C4-2B (cell line): ENCODE data around the gene KIR2DL4.
"Not testable (repeated sequence)": the region's sequence is repeated elsewhere in the genome, so short reads cannot be mapped to it uniquely, and the experiment has no call there.

Source experiments
- H3K27ac ChIP-seq: fragments of 450-650 bp; 2 replicates; pipeline ENCODE4 v1.5.1; 2017
- ZFX ChIP-seq: fragments of 450-650 bp; IDR thresholded peaks from 2 replicates; pipeline ENCODE4 v1.6.1; 2017
- TF ChIP-seq, protein P1 (sequence below): fragments of 450-650 bp; conservative IDR thresholded peaks from 2 replicates; pipeline ENCODE4 v1.5.1; 2017; ENCODE audit warnings: mild to moderate bottlenecking

The KIR2DL4 gene

DNA sequence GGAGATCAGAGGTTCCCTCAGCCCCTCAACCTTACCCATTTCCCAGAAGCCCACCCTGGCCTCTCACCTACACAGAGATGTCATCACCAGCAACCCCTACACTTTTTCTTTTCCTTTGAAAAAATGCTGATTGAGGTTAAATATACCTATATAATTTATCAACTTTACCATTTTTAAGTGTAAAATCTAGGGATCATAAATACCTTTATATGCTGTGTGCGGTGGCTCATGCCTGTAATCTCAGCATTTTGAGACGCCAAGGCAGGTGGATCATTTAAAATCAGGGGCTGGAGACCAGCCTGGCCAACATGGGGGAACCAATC, 3.1 kb downstream of the KIR2DL4 start:
- no peak overlapping the region for H3K27ac ChIP-seq
- TF ChIP-seq ZFX: no peak
- TF ChIP-seq, protein P1, sequence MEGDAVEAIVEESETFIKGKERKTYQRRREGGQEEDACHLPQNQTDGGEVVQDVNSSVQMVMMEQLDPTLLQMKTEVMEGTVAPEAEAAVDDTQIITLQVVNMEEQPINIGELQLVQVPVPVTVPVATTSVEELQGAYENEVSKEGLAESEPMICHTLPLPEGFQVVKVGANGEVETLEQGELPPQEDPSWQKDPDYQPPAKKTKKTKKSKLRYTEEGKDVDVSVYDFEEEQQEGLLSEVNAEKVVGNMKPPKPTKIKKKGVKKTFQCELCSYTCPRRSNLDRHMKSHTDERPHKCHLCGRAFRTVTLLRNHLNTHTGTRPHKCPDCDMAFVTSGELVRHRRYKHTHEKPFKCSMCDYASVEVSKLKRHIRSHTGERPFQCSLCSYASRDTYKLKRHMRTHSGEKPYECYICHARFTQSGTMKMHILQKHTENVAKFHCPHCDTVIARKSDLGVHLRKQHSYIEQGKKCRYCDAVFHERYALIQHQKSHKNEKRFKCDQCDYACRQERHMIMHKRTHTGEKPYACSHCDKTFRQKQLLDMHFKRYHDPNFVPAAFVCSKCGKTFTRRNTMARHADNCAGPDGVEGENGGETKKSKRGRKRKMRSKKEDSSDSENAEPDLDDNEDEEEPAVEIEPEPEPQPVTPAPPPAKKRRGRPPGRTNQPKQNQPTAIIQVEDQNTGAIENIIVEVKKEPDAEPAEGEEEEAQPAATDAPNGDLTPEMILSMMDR: no peak

DNA sequence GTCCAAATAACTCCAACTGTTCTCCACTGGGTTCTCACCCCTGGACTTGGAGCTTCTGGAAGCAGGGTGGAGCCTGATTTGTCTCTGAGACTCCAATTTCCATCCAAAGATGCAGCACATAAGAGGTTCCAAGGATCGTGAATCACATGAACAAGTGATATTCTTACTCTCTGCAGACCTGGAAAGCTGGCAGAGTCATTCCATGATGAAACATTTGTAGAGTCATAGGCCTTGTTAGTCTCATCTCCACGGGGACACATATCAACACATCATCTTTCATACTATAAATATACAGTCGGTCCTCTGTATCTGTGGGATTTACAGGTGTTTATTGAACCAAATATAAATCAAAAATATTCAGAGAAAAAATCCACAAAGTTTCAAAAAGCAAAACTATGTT, 11.2 kb downstream of the KIR2DL4 start:
- not testable (repeated sequence) for H3K27ac ChIP-seq

DNA sequence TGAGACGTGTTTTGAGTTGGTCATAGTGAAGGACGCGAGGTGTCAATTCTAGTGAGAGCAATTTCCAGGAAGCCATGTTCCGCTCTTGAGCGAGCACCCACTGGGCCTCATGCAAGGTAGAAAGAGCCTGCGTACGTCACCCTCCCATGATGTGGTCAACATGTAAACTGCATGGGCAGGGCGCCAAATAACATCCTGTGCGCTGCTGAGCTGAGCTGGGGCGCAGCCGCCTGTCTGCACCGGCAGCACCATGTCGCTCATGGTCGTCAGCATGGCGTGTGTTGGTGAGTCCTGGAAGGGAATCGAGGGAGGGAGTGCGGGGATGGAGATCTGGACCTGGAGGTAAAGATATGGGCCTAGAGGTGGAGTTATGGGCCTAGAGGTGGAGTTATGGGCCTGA, 12.8 kb downstream of the KIR2DL4 start, which contains the start of gene KIR3DL1:
Gene KIR3DL1, plus strand, starts transcription at position 218 of the 400 bp plus-strand sequence.
- not testable (repeated sequence) for H3K27ac ChIP-seq

DNA sequence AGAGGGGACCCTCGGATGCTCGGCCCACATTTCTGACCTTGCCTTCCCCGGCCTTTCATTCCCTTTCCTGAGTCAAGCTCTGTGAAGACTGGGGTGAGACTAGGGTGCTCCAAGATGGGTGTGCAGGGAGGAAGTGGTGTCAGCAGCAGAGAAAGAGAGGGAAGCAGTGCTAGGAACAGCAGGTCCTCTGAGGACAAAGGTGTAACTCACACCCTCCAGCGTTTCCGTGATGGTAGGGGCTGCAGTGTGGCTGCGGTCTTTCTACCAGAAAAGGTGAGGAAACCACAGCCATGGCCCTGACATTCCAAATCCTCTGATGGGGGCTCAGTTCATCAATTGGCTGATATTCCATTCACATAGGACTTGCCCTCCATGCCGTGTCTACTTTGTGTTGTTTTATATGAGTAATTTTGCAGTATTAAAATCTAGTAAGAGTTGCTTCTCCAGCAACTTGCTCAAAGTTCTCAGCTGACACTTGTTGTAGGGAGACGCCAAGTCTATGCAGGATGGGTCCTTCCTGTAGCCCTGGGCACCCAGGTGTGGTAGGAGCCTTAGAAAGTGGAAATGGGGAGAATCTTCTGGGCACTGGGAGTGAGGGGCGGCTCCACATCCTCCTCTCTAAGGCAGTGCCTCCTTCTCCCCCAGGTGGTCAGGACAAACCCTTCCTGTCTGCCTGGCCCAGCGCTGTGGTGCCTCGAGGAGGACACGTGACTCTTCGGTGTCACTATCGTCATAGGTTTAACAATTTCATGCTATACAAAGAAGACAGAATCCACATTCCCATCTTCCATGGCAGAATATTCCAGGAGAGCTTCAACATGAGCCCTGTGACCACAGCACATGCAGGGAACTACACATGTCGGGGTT, 14.5 kb downstream of the KIR2DL4 start:
- no peak for TF ChIP-seq ZFX
- TF ChIP-seq, protein P1: no peak
- no peak overlapping the region for H3K27ac ChIP-seq

DNA sequence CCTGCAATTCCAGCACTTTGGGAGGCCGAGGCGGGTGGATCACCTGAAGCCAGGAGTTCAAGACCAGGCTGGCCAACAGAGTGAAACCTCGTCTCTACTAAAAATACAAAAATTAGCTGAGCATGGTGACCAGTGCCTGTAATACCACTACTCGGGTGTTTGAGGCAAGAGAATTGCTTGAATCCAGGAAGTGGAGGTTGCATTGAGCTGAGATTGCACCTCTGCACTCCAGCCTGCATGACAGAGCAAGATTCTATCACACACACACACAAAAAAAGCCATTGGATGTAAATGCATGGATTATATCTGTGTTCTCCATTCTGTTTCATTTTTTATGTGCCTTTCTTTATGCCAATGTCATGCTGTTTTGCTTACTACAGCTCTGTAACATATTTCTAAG, 21.0 kb downstream of the KIR2DL4 start:
- H3K27ac ChIP-seq: not testable (repeated sequence)

DNA sequence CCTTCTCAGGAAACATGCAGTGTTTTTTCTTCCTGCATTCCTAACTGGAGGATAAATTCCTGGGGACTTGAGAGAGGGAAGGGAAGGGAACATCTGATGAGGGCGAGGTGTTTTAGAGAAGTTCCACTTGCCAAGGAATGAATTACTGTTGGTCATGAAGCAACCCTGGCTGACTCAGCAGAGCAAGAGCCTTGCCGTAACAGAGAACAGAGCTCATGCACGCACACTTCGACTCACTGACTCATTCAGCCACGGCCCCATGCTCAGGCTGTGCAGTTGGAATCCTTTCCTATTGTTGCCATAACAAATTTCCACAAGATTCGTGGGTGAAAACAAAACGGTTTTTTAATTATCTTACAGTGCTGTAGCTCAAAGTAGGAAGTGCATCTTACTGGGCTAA, 21.9 kb downstream of the KIR2DL4 start:
- H3K27ac ChIP-seq: not testable (repeated sequence)

DNA sequence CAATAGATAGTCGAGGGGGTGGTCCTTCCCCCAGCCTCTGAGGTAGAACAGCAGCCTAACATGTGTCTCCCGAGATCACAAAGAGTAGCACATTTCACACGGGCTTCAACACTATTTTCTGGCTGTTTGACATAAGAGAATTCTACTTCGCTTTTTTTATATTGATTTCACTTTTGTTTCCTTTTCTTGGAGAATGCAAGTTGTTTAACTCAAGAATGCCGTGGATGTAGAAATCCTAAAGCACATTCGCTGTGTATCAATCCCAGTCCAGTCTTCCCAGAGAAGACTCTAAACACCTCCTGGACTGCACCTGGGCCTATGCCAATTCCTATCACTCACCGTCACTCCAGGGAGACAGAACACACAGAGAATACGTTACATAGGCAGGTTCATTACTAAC, 24.7 kb downstream of the KIR2DL4 start:
- H3K27ac ChIP-seq: not testable (repeated sequence)

DNA sequence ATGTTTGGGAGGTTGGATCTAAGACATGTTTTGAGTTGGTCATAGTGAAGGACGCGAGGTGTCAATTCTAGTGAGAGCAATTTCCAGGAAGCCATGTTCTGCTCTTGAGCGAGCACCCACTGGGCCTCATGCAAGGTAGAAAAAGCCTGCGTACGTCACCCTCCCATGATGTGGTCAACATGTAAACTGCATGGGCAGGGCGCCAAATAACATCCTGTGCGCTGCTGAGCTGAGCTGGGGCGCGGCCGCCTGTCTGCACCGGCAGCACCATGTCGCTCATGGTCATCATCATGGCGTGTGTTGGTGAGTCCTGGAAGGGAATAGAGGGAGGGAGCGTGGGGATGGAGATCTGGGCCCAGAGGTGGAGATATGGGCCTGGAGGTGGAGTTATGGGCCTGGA, 29.1 kb downstream of the KIR2DL4 start, which contains the start of gene KIR2DS4:
Gene KIR2DS4, plus strand, starts transcription at position 181 of the 400 bp plus-strand sequence.
- not testable (repeated sequence) for H3K27ac ChIP-seq

DNA sequence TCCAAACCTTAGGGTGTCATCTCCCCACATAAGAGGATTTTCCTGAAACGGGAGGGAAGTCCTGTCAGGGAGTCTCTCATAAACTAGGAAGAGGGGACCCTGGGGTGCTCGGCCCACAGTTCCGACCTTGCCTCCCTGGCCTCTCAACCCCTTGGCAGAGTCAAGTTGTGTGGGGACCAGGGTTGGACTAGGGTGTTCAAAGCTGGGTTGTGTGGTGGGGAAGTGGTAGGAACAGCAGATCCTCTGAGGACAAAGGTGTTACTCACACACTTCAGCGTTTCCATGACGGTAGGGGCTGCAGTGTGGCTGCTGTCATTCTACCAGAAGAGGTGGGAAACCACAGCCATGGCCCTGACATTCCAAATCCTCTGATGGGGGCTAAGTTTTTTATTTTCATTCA, 31.7 kb downstream of the KIR2DL4 start:
- not testable (repeated sequence) for H3K27ac ChIP-seq

DNA sequence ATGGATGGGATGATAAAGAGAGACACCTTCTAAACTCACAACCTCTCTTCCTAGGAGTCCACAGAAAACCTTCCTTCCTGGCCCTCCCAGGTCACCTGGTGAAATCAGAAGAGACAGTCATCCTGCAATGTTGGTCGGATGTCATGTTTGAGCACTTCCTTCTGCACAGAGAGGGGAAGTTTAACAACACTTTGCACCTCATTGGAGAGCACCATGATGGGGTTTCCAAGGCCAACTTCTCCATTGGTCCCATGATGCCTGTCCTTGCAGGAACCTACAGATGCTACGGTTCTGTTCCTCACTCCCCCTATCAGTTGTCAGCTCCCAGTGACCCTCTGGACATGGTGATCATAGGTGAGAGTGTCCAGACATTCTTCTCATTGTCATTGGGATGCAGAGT, 34.1 kb downstream of the KIR2DL4 start:
- not testable (repeated sequence) for H3K27ac ChIP-seq

DNA sequence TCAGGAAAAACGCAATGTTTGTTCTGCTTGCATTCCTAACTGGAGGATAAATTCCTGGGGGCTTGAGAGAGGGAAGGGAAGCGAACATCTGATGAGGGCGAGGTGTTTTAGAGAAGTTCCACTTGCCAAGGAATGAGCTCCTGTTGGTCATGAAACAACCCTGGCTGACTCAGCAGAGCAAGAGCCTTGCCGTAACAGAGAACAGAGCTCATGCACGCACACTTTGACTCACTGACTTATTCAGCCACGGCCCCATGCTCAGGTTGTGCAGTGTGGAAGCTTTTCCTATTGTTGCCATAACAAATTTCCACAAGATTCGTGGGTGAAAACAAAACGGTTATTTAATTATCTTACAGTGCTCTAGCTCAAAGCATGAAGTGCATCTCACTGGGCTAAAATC, 39.8 kb downstream of the KIR2DL4 start:
- not testable (repeated sequence) for H3K27ac ChIP-seq

DNA sequence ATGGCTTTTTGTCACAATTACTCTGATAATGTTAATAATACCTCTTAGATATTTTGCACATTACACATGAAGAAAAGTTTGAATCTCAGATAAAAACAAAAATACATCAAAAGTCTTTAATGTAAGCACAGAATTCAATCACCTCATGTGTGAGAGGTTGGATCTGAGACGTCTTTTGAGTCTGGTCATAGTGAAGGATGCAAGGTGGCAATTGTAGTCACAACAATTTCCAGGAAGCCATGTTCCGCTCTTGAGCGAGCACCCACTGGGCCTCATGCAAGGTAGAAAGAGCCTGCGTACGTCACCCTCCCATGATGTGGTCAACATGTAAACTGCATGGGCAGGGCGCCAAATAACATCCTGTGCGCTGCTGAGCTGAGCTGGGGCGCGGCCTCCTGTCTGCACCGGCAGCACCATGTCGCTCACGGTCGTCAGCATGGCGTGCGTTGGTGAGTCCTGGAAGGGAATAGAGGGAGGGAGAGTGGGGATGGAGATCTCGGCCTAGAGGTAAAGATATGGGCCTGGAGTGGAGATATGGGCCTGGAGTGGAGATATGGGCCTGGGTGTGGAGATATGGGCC, 46.7 kb downstream of the KIR2DL4 start, which contains the start of gene KIR3DL2:
Gene KIR3DL2, plus strand, starts transcription at position 383 of the 580 bp plus-strand sequence. Its CDS starts 33 bp downstream, at position 416.
- H3K27ac ChIP-seq: not testable (repeated sequence)

DNA sequence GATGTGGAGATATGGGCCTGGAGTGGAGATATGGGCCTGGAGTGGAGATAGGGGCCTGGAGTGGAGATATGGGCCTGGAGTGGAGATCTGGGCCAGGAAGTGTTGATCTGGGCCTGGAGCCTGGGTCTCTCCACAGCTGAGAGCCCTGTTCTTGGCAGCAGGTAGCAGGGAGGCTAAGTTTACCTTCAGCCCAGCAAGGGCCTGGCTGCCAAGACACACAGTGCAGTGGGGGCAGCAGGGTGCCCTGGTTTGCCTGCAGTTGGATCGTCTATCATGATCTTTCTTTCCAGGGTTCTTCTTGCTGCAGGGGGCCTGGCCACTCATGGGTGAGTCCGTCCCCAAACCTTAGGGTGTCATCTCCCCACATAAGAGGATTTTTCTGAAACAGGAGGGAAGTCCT, 47.5 kb downstream of the KIR2DL4 start:
- no peak for TF ChIP-seq ZFX
- TF ChIP-seq, protein P1: no peak
- no peak overlapping the region for H3K27ac ChIP-seq
